Suprapubic skin (tissue), 4 donors: ENCODE results near the gene CLCN2.

Source experiments
- EP300 ChIP-seq: sonication (generic); formaldehyde crosslinking; IDR thresholded peaks from one replicate; pipeline ENCODE4 v1.6.1; 2017; ENCODE audit warnings: antibody characterized with exemption
- POLR2A ChIP-seq, 2 donors: fragments of 450-650 bp; IDR thresholded peaks; one replicate each; pipeline ENCODE4 v1.6.1; 2017; ENCODE audit warnings: antibody characterized with exemption in 2 of 2, mild to moderate bottlenecking in 2 of 2, moderate library complexity in 2 of 2
- POLR2AphosphoS5 ChIP-seq, 3 donors: sonication (generic); formaldehyde crosslinking; IDR thresholded peaks; one replicate each; pipeline ENCODE4 v1.6.1; 2017; ENCODE audit warnings: antibody characterized with exemption in 3 of 3
- TF ChIP-seq, protein P1 (sequence below), 2 donors: fragments of 200-600 bp in 1 of 2; fragments of 450-650 bp in 1 of 2; sonication (generic) in 1 of 2; IDR thresholded peaks; one replicate each; pipeline ENCODE4 v1.5.1; 2016 to 2019; ENCODE audit warnings: antibody characterized with exemption in 2 of 2, mild to moderate bottlenecking in 1 of 2, moderate library complexity in 1 of 2

DNA sequence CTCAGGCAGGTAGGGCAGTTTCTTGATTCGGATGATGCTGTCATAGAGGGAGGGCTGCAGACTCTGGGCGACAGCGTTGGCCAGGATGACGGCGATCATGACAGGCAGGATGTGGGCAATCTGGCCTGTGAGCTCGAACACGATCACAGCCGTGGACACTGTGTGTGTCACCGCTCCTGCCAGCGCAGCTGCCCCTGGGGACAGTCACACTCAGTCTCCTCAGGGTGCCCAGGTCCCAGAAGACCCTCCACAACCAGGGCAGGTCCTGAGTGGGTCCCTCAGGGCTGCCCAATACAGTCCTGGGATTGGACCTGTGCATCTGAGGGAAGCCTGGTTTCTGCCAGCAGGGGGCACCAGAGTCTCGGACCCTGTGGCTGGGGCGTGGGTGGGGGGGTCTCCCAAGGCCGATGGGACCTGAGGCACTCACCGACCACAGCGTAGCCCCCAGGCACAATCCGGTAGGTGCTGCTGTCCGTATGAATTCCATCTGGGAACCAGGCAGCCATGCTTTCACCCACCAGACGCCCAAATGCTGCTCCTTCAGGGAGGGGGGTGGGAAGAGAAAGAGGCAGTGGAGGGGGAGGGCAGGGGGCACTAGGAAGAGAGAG is 7.2 kb downstream of the CLCN2 start:
- TF ChIP-seq, protein P1, sequence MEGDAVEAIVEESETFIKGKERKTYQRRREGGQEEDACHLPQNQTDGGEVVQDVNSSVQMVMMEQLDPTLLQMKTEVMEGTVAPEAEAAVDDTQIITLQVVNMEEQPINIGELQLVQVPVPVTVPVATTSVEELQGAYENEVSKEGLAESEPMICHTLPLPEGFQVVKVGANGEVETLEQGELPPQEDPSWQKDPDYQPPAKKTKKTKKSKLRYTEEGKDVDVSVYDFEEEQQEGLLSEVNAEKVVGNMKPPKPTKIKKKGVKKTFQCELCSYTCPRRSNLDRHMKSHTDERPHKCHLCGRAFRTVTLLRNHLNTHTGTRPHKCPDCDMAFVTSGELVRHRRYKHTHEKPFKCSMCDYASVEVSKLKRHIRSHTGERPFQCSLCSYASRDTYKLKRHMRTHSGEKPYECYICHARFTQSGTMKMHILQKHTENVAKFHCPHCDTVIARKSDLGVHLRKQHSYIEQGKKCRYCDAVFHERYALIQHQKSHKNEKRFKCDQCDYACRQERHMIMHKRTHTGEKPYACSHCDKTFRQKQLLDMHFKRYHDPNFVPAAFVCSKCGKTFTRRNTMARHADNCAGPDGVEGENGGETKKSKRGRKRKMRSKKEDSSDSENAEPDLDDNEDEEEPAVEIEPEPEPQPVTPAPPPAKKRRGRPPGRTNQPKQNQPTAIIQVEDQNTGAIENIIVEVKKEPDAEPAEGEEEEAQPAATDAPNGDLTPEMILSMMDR (IDR thresholded peaks at IDR 0.05): peak in 1 of 2 donors; percentile 71
- TF ChIP-seq POLR2A (IDR thresholded peaks at IDR 0.05): no peak
- TF ChIP-seq POLR2AphosphoS5 (IDR thresholded peaks at IDR 0.05): no peak
- no peak for TF ChIP-seq EP300
